Stimulated activated CD4-positive, alpha-beta T cell treated with anti-CD3 and anti-CD28 coated beads, Interleukin-4, amount 100 ng/mL, for 4 hours (primary cell): Measurements from ENCODE around the gene PHC2.

Experiments used
- DNase-seq, 2 experiments: peaks; one replicate each; pipeline ENCODE4 v3.0.0-alpha.2; 2020

PHC2 gene

DNA sequence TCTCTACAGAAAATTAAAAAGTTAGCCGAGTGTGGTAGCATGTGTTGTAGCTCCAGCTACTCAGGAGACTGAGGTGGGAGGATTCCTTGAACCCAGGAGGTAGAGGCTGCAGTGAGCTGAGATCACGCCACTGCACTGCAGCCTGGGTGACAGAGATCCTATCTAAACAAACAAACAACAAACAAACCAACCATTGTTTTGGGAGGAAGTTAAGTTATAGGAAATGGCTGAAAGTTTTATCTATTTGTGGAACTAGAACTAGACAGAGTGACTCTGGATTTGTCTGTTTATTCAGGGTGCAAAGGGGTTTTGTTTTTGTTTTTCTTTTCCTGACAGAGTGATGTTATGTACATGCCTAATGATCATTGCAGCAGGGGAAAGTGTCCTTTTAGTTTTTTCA, 143.6 kb downstream of the PHC2 start:
- no peak for DNase-seq

DNA sequence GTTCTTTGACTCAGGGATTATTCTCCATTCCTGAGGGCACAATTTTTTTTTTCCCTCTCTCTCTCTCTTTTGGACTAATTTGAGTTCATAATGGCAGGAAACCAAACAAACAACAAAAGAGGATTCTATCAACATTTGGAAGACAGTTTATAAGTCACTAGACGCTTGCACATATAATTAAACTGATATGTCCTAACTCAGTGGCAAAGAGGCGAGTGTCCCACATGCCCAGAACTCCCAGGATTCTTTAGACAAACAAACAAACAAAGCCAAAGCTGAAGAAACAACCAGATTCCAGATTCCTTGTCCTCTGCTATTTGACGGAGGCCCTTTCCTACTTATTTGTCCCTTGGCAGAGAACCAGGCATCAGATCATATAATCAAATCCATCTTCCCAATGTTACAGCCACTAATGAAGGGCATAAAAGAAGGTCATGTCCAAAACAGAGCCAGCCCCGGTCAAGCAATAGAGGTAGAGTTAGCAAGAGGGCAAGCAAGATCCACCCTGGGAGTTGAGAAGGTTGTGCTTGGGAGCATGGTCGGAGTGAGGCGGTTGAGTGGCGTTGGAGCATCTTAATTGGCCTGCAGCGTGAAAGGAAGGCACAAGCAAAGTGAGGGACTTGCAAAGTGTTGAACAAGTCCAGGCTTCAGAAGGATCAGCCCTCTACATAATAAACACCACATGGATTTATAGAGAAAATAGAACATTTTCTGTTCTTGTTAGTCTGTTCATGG, 144.3 kb downstream of the PHC2 start:
- DNase-seq = no peak

DNA sequence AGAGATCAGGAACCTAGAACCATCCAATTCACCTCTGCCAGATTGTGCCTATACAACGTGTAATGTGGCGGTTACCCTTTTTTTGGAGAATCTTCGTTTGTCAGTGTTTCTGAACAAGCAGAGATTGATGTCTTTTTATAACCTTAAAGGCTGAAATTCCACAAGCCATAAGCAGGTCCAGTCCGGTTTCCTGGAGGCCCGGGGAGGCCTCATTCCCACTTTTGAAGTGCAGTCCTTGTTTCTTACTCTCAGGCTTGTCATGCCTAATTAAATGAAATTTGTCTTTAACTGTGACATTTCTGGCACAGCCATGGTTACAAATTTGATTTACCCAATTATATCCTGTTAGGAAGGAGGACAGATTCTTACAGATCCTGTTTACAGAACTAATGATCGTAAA, 146.8 kb downstream of the PHC2 start:
- DNase-seq = no peak

GRCh38 chr1:33282791-33283190, 148.1 kb downstream of the PHC2 start:
- DNase-seq = no peak

GRCh38 chr1:33281554-33282303, 149.2 kb downstream of the PHC2 start:
- DNase-seq = no peak

- no peak for DNase-seq
Observed at GRCh38 chr1:33280091-33280661, 150.7 kb downstream of the PHC2 start.

DNA sequence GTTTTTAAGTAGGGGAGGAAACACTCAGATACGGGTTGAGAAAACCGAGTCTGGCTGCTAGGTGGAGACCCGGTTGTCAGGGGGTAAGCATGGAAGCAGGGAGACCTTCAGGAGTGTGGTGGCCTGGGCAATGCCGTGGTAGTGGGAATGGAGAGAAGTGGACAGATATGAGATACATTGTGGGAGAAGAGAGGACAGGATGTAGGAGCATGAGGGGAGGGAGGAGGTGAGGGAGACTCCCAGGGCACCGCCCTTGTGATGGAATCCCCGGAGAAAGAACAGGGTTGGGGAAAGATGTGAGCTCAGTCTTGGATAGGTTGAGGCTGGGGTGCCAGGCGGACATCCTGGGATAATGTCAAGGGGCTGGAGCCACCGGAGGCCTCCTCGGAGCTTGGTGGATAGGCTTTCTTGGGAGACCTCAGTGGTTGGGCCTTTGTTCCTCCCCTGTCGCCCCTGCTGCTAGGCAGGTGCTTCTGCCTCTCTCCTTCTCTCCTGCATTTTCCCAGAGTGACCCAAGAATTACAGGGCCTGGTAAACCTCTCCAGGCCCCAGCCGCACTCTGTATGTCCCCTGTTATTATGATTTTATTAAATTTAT, 153.3 kb downstream of the PHC2 start:
- no peak for DNase-seq

DNA sequence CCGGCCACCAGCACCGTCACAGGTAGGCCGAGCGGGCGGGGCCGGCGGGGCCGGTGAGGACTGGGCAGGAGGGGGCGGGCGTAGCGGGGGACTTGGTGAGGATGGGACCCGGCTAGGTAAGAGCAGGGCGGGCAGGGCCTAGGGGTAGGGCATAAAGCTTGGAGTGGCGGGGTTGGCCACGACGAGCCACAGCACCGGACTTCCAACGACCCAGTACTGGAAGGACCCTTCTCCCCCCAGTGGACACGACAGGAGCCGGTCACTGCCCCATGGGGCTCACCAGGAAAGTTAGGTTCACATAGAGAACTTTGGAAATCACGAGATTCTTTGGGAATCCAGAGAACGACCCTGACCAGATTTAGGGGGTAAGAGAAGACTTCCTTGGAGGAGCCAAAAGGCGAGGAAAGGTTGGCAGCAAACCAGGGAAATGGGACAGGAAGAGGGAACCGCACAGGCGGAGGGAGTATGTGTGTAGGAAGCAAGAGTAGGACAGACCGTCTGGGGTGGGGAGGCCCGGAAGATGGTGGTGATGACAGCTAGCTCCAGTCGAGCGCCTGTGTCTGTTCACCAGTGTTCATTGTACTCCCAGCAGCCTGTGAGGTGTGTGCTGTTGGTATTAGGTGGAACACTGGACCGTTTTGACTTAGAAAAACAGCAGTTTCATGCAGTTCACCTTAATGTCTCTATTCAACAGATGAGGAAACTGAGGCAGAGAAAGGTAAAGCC, 154.2 kb downstream of the PHC2 start:
- DNase-seq = no peak

DNA sequence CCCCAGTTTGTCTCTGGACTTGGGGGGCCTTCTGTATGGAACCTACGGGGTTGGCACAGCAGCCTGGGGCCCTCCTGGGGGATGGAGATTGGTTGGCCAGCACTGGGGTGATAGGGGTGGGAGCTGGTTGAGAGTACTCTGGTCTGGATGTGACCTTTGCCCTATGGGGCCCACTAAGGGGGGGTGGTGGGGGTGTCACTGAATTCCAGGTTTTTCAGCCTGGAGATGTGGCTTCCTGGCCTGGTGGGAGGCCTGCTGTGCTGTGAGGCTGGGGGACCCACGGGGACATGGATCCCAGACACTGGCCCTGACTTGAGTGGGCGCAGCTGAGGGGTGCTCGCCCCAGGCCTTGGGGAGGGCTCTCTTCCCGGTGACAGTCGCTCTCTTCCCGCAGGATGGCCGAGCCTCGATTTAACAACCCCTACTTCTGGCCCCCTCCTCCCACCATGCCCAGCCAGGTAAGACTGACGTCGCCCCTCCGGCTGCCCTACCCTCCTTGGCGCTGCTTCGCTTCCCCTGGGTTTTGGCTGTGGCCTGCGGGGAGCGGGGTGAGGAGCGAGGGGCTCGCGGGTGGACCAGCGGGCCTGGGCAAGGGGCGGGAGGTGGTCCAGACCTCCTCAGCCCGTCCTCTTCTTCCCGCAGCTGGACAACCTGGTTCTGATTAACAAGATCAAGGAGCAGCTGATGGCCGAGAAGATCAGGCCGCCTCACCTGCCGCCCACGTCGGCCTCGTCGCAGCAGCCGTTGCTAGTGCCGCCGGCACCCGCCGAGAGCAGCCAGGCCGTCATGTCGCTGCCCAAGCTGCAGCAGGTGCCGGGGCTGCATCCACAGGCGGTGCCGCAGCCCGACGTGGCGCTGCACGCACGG, 155.0 kb downstream of the PHC2 start:
- no peak for DNase-seq

DNA sequence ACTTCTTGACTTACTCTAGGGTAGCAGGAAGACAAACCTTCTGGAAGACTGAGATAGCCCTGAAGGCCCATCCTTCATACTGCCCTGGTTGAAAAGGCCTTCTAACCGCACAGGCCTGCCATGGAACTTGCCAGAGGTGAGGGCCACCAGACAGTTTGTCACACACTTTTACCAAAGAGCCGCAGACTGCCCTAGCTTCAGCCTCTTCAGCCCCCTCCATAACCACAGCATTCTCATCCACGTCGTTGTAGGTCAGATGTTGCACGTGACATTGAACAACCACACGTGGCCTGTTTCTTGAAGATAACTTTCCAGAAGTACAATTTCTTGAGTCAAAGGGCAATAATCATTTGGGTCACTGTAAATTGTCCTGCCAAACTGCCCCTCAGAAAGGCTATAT, 155.7 kb downstream of the PHC2 start:
- no peak for DNase-seq

GRCh38 chr1:33274446-33274845, 156.4 kb downstream of the PHC2 start:
- no peak for DNase-seq

GRCh38 chr1:33273961-33274371, 156.9 kb downstream of the PHC2 start:
- no peak for DNase-seq
